Retinal pigment epithelial cell (primary cell): ENCODE data around the gene U2SURP.
"Not testable (repeated sequence)": the region's sequence is repeated elsewhere in the genome, so short reads cannot be mapped to it uniquely, and the experiment has no call there.

ENCODE experiments used
- DNase-seq: peaks from one replicate; pipeline ENCODE4 v3.0.0-alpha.2; 2010; ENCODE audit warnings: low read depth
- H3K4me3 ChIP-seq: 2 replicates; pipeline ENCODE4 v1.5.1; 2011; ENCODE audit warnings: mild to moderate bottlenecking, low read length, control low read depth, moderate library complexity
- TF ChIP-seq, protein P1 (sequence below): conservative IDR thresholded peaks from 2 replicates; pipeline ENCODE4 v1.5.1; 2011; ENCODE audit warnings: low read depth, low read length, control low read depth, inconsistent platforms

U2SURP gene

DNA sequence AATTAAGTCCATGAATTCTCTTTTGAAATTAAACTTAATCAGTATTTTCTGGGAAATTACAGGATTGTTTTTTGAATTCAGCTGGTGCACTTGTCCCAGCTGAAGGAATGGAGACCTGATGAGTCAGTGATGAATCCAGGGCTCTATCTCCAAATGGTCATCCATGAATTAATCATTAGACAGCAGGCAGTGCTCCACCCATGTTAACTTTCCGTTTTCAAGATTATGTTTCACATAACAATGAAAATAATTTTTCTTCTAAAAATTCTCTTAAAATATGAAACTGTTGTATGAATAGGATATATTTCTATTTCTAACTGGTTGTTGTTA lies 24.0 kb upstream of the U2SURP start:
- H3K4me3 ChIP-seq = no peak overlapping the region
- DNase-seq = no peak
- TF ChIP-seq, protein P1, sequence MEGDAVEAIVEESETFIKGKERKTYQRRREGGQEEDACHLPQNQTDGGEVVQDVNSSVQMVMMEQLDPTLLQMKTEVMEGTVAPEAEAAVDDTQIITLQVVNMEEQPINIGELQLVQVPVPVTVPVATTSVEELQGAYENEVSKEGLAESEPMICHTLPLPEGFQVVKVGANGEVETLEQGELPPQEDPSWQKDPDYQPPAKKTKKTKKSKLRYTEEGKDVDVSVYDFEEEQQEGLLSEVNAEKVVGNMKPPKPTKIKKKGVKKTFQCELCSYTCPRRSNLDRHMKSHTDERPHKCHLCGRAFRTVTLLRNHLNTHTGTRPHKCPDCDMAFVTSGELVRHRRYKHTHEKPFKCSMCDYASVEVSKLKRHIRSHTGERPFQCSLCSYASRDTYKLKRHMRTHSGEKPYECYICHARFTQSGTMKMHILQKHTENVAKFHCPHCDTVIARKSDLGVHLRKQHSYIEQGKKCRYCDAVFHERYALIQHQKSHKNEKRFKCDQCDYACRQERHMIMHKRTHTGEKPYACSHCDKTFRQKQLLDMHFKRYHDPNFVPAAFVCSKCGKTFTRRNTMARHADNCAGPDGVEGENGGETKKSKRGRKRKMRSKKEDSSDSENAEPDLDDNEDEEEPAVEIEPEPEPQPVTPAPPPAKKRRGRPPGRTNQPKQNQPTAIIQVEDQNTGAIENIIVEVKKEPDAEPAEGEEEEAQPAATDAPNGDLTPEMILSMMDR = no peak

DNA sequence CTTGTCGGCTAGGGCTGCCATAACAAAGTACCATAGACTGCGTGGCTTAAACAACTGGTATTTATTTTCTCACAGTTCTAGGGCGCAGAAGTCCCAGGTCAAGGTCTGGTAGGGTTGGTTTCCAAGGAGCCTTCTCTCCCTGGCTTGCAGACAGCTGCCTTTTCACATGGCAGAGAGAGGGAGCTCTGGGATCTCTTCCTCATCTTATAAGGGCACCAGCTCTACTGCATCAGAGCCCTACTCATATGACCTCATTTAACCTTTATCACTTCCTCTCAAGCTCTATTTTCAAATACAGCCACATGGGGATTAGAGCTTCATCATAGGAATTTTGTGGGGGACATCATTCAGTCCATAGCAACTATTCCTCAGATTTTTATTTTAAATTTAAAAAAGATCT lies 20.3 kb upstream of the U2SURP start:
- TF ChIP-seq, protein P1 = peak; percentile 22
- no peak for DNase-seq
- H3K4me3 ChIP-seq = no peak overlapping the region

DNA sequence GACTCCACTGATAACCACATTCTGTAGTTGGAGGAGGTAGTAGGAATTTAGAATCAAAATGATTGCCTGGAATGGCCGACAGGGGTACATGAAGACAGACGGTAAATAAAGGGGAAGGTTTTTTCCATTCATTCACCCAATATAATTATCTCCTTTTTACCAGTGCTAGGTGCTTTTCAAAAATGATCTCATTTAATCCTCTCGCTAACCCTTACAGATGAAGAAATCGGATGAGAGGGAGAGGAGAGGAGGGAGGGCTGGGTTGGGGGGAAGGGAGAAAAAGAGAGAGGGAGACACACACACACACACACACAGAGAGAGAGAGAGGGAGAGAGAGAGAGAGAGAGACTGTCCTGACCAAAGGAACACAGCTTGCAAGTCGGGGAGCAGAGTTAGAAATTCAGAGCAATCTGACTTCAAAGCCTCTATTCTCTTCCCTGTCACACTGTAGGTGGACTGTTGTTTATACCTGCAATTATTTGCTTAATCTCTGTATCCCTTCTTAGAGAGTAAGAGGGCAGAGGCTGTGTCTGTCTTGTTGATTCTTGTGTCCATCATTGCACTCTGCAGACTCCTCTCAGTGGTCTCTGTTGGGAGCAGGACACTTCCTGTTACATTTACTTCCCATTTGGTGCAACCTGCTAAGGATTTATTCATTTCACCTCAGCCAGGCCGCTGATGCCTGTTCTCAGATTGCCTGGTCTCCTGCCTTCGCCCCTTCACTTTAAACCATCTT lies 19.2 kb upstream of the U2SURP start:
- no peak overlapping the region for H3K4me3 ChIP-seq
- TF ChIP-seq, protein P1 = peak; percentile 11

DNA sequence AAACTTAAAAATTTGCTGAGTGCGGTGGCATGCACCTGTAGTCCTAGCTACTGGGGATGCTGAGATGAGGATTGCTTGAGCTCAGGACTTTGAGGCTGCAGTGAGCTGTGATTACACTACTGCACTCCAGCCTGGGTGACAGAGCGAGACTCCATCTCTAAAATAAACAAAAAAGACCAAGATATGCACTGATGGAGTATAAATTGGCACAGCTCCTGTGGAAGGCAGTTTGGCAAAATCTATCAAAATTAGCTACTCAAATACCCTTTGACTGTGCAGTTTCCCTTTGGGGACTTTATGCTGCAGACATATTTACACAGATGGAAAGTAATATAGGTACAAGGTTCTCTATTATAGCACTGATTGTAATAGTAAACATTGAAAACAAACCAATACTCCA lies 18.1 kb upstream of the U2SURP start:
- TF ChIP-seq, protein P1 = no peak
- no peak overlapping the region for H3K4me3 ChIP-seq
- no peak for DNase-seq

More for the DNA sequence above, 19.2 kb upstream of the U2SURP start:
- DNase-seq = no peak

DNA sequence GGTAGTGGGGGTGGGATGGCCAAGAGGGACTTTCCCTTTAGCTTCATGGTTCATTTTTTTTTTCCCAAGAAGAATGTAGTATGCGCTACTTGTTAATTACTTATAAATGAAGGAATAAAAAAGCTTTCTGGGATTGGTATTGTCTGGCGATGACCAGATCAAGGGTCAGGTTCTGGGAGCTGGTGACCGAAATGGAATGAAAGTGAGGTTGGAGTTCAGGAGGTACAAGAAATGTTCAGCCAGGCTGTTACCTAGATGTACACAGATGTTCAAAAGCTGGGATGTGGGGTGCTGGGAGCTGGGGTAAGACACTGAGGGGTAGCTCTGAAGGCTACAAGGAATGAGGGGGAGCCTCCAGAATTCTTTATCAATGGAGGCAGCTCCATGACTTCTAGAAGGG lies 17.1 kb upstream of the U2SURP start:
- TF ChIP-seq, protein P1 = no peak
- no peak for DNase-seq
- H3K4me3 ChIP-seq = no peak overlapping the region

DNA sequence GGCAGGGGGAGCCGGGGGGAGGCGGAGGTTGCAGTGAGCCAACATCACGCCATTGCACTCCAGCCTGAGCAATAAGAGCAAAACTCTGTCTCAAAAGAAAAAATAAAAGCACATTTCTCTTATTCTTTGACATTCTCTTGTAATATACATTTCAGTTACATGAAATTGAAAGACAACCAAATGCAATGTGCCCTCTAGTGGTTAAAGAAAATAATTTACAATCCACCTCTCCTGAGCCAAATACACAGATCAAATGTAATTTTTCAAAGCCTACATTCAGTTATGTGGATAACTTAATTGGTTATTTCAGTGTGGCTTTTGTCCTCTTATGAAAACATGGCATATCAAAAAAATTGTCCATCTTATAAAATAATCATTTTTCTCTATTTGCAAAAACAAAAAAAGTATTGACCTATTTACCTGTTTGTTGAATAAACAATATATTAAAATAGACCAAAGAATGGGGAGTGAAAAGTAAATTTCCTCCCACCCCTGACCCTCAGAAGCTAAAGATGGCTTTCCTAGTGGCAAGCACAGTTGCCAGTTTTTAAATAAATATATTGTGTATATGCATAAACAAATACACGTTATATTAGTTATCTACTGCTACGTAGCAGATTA lies 14.2 kb upstream of the U2SURP start:
- no peak for DNase-seq
- H3K4me3 ChIP-seq = no peak overlapping the region
- TF ChIP-seq, protein P1 = peak; percentile 58

DNA sequence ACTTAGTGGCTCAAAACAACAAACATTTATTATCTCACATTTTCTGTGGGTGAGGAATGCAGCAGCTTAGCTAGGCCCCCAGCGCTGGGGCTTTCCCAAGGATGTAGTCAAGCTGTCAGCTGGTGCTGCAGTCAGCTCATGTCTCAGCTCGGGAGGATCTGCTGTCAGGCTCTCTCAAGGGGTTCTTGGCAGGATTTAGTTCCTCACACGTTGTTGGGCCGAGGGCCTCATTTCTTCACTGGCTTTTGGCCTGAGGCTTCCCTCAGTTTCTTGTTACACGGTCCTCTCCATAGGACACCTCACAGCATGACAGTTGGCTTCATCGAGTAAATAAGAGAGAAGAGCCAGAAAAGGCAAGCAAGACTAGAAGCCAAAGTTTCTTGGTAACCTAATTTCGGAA lies 13.7 kb upstream of the U2SURP start:
- no peak for DNase-seq
- H3K4me3 ChIP-seq = no peak overlapping the region
- TF ChIP-seq, protein P1 = no peak

DNA sequence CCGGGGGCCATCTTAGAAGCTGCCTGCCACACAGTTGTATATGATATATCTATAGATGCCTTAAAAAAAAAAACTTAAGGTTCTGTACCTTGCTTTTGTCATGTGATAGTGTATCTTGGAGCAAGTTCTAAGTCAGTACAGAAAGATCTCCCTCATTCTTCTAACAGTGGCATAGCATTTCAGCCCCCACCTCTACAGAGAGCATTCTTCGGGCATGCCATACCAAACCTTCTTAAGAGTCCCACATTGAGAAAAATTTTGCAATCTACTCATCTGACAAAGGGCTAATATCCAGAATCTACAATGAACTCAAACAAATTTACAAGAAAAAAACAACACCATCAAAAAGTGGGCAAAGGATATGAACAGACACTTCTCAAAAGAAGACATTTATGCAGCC lies 13.1 kb upstream of the U2SURP start:
- DNase-seq, H3K4me3 ChIP-seq: not testable (repeated sequence)

DNA sequence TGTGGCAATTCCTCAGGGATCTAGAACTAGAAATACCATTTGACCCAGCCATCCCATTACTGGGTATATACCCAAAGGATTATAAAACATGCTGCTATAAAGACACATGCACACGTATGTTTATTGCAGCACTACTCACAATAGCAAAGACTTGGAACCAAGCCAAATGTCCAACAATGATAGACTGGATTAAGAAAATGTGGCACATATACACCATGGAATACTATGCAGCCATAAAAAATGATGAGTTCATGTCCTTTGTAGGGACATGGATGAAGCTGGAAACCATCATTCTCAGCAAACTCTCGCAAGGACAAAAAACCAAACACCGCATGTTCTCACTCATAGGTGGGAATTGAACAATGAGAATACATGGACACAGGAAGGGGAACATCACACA lies 12.5 kb upstream of the U2SURP start:
- not testable (repeated sequence) for H3K4me3 ChIP-seq, DNase-seq
